HepG2 (cell line): ENCODE data around the gene CSTF2. TPM values are rescaled to one million over a fixed set of nuclear protein-coding genes. Genes with fewer than 3 reads are reported as not detected.

Source experiments
- KDM6A ChIP-seq: IDR thresholded peaks from 2 replicates; pipeline ENCODE4 v1.6.1; 2016; ENCODE audit warnings: low read depth
- KLF15 ChIP-seq: sonication (generic); formaldehyde crosslinking; IDR thresholded peaks from 2 replicates; pipeline ENCODE4 v1.8.1; 2023; ENCODE audit warnings: borderline replicate concordance, mild to moderate bottlenecking, inconsistent platforms, missing genetic modification reagents, mixed read lengths
- RARA ChIP-seq: IDR thresholded peaks from 2 replicates; pipeline ENCODE4 v1.6.1; 2016; ENCODE audit warnings: missing genetic modification reagents, missing compliant biosample characterization
- REXO4 ChIP-seq: sonication (generic); formaldehyde crosslinking; IDR thresholded peaks from 2 replicates; pipeline ENCODE4 v1.8.0; 2022; ENCODE audit warnings: missing genetic modification reagents, mild to moderate bottlenecking, borderline replicate concordance
- SATB2 ChIP-seq: sonication (generic); formaldehyde crosslinking; IDR thresholded peaks from 2 replicates; pipeline ENCODE4 v1.5.0; 2020; ENCODE audit warnings: missing genetic modification reagents
- ZNF253 ChIP-seq: sonication (generic); formaldehyde crosslinking; IDR thresholded peaks from 2 replicates; pipeline ENCODE4 v1.8.0; 2022; ENCODE audit warnings: mild to moderate bottlenecking, missing genetic modification reagents, borderline replicate concordance
- ZNF274 ChIP-seq: sonication (generic); formaldehyde crosslinking; IDR thresholded peaks from 2 replicates; pipeline ENCODE4 v1.5.1; 2020; ENCODE audit warnings: mild to moderate bottlenecking, missing genetic modification reagents
- ZNF761 ChIP-seq: sonication (generic); formaldehyde crosslinking; conservative IDR thresholded peaks from 2 replicates; pipeline ENCODE4 v1.4.0; 2020; ENCODE audit warnings: mild to moderate bottlenecking, missing genetic modification reagents
- ZNF773 ChIP-seq: sonication (generic); formaldehyde crosslinking; IDR thresholded peaks from 2 replicates; pipeline ENCODE4 v1.4.0; 2020; ENCODE audit warnings: missing genetic modification reagents, borderline replicate concordance
- ZNF775 ChIP-seq: sonication (generic); formaldehyde crosslinking; IDR thresholded peaks from 2 replicates; pipeline ENCODE4 v1.4.0; 2020; ENCODE audit warnings: missing genetic modification reagents, mild to moderate bottlenecking, moderate library complexity, borderline replicate concordance
- polyA plus RNA-seq, 8 experiments: library from polyadenylated mRNA; depleted of rRNA in 3 of 8; stranded (reverse) in 7 of 8; unstranded in 1 of 8; fragments of >200 nt; fragmentation: Illumina TruSeq in 4 of 8; extraction: Trizol in 4 of 8; gene quantifications; 2 replicates each; pipeline versions ENCODE4 v1.2.1 to v1.2.3, GENCODE V29; 2011 to 2016; ENCODE audit warnings: low read depth in 4 of 8, missing spikeins in 1 of 8, mixed read lengths in 1 of 8; ENCODE audit not compliant: insufficient read depth in 1 of 8
- total RNA-seq, 5 experiments: library from RNA; depleted of rRNA; stranded (reverse); fragments of >200 nt; fragmentation: Illumina TruSeq; extraction: Trizol; gene quantifications; 2 replicates each; pipeline ENCODE4 v1.2.3, GENCODE V29; 2016; ENCODE audit warnings: low read depth in 1 of 5
- TF ChIP-seq, protein P1 (sequence below): sonication (generic); formaldehyde crosslinking; IDR thresholded peaks from 2 replicates; pipeline ENCODE4 v1.4.0; 2020; ENCODE audit warnings: missing genetic modification reagents
- TF ChIP-seq, protein P2 (sequence below): sonication (generic); formaldehyde crosslinking; IDR thresholded peaks from one replicate; pipeline ENCODE4 v1.5.1; 2020; ENCODE audit warnings: mild to moderate bottlenecking, missing genetic modification reagents; ENCODE audit errors: not compliant biosample characterization
- TF ChIP-seq, protein P3 (sequence below): sonication (generic); formaldehyde crosslinking; IDR thresholded peaks from 2 replicates; pipeline ENCODE4 v1.4.0; 2020; ENCODE audit warnings: missing genetic modification reagents
- TF ChIP-seq, protein P4 (sequence below): sonication (generic); formaldehyde crosslinking; IDR thresholded peaks from 2 replicates; pipeline ENCODE4 v1.5.1; 2020; ENCODE audit warnings: missing genetic modification reagents, mild to moderate bottlenecking, borderline replicate concordance

CSTF2 gene
- total and polyA plus RNA-seq, 2 of the 13 experiments (the other 11 are each of a cell fraction or from before 2014, with no cell fraction given) = 19.7 to 26.7 TPM

DNA sequence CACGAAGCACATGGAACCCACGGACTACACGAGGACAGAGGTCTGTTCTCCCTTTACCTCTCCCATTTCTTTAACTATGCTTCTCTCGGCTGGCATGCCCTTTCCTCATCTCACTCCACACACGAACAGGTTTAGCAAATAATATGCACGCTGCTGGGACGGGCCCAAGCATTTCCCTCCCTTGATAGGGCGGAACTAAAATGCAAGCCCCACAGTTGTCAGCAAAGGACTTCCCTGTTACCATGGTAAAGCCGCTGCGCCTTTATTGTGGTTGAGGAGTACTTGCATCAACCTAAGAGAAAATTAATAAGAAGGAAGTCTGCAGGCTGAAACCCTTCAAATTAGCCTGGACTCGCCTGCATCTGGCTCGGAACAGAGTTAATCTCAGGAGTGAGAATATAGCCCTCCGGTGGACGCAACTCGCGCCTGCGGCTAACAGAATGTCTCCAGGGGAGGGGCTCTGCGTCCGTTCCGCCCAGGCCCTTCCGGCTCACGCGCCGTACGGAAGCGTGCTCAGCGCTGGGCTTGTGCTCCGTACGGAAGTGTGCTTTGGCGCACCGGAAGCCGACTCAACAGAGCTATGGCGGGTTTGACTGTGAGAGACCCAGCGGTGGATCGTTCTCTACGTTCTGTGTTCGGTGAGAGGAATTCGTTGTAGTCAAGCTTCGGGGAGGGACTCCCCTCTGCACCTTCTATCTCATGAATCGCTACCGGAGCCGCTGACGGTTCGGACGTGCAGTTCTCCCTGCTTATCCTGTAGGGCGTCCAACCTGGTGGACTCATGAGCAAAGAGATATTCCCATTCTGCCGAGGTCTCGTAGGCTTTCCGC is at the start of gene CSTF2 (continued):
- TF ChIP-seq, protein P1, sequence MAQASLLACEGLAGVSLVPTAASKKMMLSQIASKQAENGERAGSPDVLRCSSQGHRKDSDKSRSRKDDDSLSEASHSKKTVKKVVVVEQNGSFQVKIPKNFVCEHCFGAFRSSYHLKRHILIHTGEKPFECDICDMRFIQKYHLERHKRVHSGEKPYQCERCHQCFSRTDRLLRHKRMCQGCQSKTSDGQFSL (CRISPR knock-in tag) = no peak
- TF ChIP-seq ZNF761 (CRISPR knock-in tag) = no peak
- TF ChIP-seq RARA (CRISPR knock-in tag) = no peak
- no peak for TF ChIP-seq ZNF274 (CRISPR knock-in tag)
- TF ChIP-seq, protein P2, sequence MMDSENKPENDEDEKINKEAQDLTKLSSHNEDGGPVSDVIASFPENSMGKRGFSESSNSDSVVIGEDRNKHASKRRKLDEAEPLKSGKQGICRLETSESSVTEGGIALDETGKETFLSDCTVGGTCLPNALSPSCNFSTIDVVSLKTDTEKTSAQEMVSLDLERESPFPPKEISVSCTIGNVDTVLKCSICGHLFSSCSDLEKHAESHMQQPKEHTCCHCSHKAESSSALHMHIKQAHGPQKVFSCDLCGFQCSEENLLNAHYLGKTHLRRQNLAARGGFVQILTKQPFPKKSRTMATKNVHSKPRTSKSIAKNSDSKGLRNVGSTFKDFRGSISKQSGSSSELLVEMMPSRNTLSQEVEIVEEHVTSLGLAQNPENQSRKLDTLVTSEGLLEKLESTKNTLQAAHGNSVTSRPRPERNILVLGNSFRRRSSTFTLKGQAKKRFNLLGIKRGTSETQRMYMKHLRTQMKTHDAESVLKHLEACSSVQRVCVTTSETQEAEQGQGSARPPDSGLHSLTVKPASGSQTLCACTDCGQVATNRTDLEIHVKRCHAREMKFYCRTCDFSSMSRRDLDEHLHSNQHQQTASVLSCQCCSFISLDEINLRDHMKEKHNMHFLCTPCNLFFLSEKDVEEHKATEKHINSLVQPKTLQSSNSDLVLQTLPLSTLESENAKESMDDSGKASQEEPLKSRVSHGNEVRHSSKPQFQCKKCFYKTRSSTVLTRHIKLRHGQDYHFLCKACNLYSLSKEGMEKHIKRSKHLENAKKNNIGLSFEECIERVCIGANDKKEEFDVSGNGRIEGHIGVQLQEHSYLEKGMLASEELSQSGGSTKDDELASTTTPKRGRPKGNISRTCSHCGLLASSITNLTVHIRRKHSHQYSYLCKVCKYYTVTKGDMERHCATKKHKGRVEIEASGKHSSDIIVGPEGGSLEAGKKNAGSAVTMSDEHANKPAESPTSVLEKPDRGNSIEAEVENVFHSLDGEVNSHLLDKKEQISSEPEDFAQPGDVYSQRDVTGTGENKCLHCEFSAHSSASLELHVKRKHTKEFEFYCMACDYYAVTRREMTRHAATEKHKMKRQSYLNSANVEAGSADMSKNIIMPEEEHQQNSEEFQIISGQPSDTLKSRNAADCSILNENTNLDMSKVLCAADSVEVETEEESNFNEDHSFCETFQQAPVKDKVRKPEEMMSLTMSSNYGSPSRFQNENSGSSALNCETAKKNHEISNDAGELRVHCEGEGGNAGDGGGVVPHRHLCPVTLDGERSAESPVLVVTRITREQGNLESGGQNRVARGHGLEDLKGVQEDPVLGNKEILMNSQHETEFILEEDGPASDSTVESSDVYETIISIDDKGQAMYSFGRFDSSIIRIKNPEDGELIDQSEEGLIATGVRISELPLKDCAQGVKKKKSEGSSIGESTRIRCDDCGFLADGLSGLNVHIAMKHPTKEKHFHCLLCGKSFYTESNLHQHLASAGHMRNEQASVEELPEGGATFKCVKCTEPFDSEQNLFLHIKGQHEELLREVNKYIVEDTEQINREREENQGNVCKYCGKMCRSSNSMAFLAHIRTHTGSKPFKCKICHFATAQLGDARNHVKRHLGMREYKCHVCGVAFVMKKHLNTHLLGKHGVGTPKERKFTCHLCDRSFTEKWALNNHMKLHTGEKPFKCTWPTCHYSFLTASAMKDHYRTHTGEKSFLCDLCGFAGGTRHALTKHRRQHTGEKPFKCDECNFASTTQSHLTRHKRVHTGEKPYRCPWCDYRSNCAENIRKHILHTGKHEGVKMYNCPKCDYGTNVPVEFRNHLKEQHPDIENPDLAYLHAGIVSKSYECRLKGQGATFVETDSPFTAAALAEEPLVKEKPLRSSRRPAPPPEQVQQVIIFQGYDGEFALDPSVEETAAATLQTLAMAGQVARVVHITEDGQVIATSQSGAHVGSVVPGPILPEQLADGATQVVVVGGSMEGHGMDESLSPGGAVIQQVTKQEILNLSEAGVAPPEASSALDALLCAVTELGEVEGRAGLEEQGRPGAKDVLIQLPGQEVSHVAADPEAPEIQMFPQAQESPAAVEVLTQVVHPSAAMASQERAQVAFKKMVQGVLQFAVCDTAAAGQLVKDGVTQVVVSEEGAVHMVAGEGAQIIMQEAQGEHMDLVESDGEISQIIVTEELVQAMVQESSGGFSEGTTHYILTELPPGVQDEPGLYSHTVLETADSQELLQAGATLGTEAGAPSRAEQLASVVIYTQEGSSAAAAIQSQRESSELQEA (CRISPR knock-in tag) = no peak
- no peak for TF ChIP-seq KDM6A
- TF ChIP-seq ZNF773 (CRISPR knock-in tag) = no peak
- TF ChIP-seq, protein P3, sequence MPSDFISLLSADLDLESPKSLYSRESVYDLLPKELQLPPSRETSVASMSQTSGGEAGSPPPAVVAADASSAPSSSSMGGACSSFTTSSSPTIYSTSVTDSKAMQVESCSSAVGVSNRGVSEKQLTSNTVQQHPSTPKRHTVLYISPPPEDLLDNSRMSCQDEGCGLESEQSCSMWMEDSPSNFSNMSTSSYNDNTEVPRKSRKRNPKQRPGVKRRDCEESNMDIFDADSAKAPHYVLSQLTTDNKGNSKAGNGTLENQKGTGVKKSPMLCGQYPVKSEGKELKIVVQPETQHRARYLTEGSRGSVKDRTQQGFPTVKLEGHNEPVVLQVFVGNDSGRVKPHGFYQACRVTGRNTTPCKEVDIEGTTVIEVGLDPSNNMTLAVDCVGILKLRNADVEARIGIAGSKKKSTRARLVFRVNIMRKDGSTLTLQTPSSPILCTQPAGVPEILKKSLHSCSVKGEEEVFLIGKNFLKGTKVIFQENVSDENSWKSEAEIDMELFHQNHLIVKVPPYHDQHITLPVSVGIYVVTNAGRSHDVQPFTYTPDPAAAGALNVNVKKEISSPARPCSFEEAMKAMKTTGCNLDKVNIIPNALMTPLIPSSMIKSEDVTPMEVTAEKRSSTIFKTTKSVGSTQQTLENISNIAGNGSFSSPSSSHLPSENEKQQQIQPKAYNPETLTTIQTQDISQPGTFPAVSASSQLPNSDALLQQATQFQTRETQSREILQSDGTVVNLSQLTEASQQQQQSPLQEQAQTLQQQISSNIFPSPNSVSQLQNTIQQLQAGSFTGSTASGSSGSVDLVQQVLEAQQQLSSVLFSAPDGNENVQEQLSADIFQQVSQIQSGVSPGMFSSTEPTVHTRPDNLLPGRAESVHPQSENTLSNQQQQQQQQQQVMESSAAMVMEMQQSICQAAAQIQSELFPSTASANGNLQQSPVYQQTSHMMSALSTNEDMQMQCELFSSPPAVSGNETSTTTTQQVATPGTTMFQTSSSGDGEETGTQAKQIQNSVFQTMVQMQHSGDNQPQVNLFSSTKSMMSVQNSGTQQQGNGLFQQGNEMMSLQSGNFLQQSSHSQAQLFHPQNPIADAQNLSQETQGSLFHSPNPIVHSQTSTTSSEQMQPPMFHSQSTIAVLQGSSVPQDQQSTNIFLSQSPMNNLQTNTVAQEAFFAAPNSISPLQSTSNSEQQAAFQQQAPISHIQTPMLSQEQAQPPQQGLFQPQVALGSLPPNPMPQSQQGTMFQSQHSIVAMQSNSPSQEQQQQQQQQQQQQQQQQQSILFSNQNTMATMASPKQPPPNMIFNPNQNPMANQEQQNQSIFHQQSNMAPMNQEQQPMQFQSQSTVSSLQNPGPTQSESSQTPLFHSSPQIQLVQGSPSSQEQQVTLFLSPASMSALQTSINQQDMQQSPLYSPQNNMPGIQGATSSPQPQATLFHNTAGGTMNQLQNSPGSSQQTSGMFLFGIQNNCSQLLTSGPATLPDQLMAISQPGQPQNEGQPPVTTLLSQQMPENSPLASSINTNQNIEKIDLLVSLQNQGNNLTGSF = no peak
- no peak for TF ChIP-seq ZNF775
- TF ChIP-seq, protein P4, sequence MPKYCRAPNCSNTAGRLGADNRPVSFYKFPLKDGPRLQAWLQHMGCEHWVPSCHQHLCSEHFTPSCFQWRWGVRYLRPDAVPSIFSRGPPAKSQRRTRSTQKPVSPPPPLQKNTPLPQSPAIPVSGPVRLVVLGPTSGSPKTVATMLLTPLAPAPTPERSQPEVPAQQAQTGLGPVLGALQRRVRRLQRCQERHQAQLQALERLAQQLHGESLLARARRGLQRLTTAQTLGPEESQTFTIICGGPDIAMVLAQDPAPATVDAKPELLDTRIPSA (CRISPR knock-in tag) = no peak
- no peak for TF ChIP-seq KLF15 (CRISPR knock-in tag)
- TF ChIP-seq REXO4 (CRISPR knock-in tag) = no peak
- no peak for TF ChIP-seq ZNF253
- TF ChIP-seq SATB2 = no peak
